SK-N-SH treated with all-trans-retinoic acid at 6 μM for 48 hours (cell line): Measurements from ENCODE around the gene SPRR5.

Experiments used
- ATAC-seq: fragments of 200-7000 bp; cut with Tn5 transposase; 3 replicates; pipeline ENCODE4 v1.9.1; 2020; ENCODE audit warnings: mild to moderate bottlenecking, moderate library complexity
- ARNTL ChIP-seq: fragments of 450-650 bp; formaldehyde crosslinking; IDR thresholded peaks from 2 replicates; pipeline ENCODE4 v1.5.0; 2020; ENCODE audit warnings: low read depth, mild to moderate bottlenecking, moderate library complexity, borderline replicate concordance
- CREB5 ChIP-seq: fragments of 250-450 bp; sonication (Bioruptor Pico); IDR thresholded peaks from 2 replicates; pipeline ENCODE4 v1.5.1; 2020; ENCODE audit warnings: low read depth, mild to moderate bottlenecking, moderate library complexity
- CSDC2 ChIP-seq: fragments of 250-450 bp; sonication (Bioruptor Pico); IDR thresholded peaks from 2 replicates; pipeline ENCODE4 v1.5.0; 2020; ENCODE audit warnings: mild to moderate bottlenecking, moderate library complexity
- CSRNP3 ChIP-seq: fragments of 250-450 bp; sonication (Bioruptor Pico); IDR thresholded peaks from 2 replicates; pipeline ENCODE4 v1.5.1; 2021; ENCODE audit warnings: mild to moderate bottlenecking, moderate library complexity
- GLIS3 ChIP-seq: fragments of 250-450 bp; sonication (Bioruptor Pico); IDR thresholded peaks from 2 replicates; pipeline ENCODE4 v1.5.0; 2020; ENCODE audit warnings: mild to moderate bottlenecking, moderate library complexity
- ISL1 ChIP-seq: fragments of 250-450 bp; sonication (Bioruptor Pico); IDR thresholded peaks from 2 replicates; pipeline ENCODE4 v2.1.2; 2022; ENCODE audit warnings: mild to moderate bottlenecking, moderate library complexity
- OSR1 ChIP-seq: fragments of 250-450 bp; sonication (Bioruptor Pico); IDR thresholded peaks from 2 replicates; pipeline ENCODE4 v1.8.0; 2022; ENCODE audit warnings: moderate library complexity, mild to moderate bottlenecking, inconsistent platforms
- PATZ1 ChIP-seq: fragments of 250-450 bp; sonication (Bioruptor Pico); IDR thresholded peaks from 2 replicates; pipeline ENCODE4 v1.8.0; 2020; ENCODE audit warnings: mild to moderate bottlenecking, moderate library complexity, borderline replicate concordance
- POU6F1 ChIP-seq: fragments of 250-450 bp; sonication (Bioruptor Pico); IDR thresholded peaks from 2 replicates; pipeline ENCODE4 v1.8.0; 2021; ENCODE audit warnings: low read depth, mild to moderate bottlenecking, moderate library complexity, borderline replicate concordance
- PPARA ChIP-seq: fragments of 250-450 bp; sonication (Bioruptor Pico); IDR thresholded peaks from 2 replicates; pipeline ENCODE4 v1.5.0; 2020; ENCODE audit warnings: mild to moderate bottlenecking, borderline replicate concordance
- RARB ChIP-seq: fragments of 250-450 bp; sonication (Bioruptor Pico); IDR thresholded peaks from 2 replicates; pipeline ENCODE4 v1.8.0; 2021; ENCODE audit warnings: mild to moderate bottlenecking, moderate library complexity
- SNAI2 ChIP-seq: fragments of 250-450 bp; sonication (Bioruptor Pico); IDR thresholded peaks from 2 replicates; pipeline ENCODE4 v1.5.0; 2020; ENCODE audit warnings: mild to moderate bottlenecking, moderate library complexity
- TSHZ2 ChIP-seq: fragments of 250-450 bp; sonication (Bioruptor Pico); IDR thresholded peaks from 2 replicates; pipeline ENCODE4 v1.5.0; 2020; ENCODE audit warnings: mild to moderate bottlenecking, moderate library complexity
- ZC3H10 ChIP-seq: fragments of 250-450 bp; sonication (Bioruptor Pico); IDR thresholded peaks from 2 replicates; pipeline ENCODE4 v1.5.1; 2021; ENCODE audit warnings: mild to moderate bottlenecking, moderate library complexity
- ZFP3 ChIP-seq: fragments of 250-450 bp; sonication (Bioruptor Pico); IDR thresholded peaks from 2 replicates; pipeline ENCODE4 v1.5.0; 2020; ENCODE audit warnings: mild to moderate bottlenecking, moderate library complexity
- ZFP30 ChIP-seq: fragments of 450-650 bp; formaldehyde crosslinking; IDR thresholded peaks from 2 replicates; pipeline ENCODE4 v1.5.0; 2022; ENCODE audit warnings: mild to moderate bottlenecking, moderate library complexity
- ZNF565 ChIP-seq: fragments of 450-650 bp; formaldehyde crosslinking; conservative IDR thresholded peaks from 2 replicates; pipeline ENCODE4 v1.5.0; 2020; ENCODE audit warnings: low read depth, mild to moderate bottlenecking, moderate library complexity
- ZNF8 ChIP-seq: fragments of 450-650 bp; formaldehyde crosslinking; IDR thresholded peaks from 2 replicates; pipeline ENCODE4 v1.5.0; 2020; ENCODE audit warnings: mild to moderate bottlenecking, moderate library complexity

Gene SPRR5

GRCh38 chr1:152924191-152924590 is 22.8 kb upstream of the SPRR5 start (continued):
- TF ChIP-seq TSHZ2 (CRISPR knock-in tag) (no peak), ZNF565 (CRISPR knock-in tag) (no peak), RARB (no peak), CSDC2 (CRISPR knock-in tag) (no peak), GLIS3 (CRISPR knock-in tag) (no peak), ZFP3 (CRISPR knock-in tag) (no peak), ZFP30 (CRISPR knock-in tag) (no peak)

GRCh38 chr1:152926091-152926490 is 20.9 kb upstream of the SPRR5 start:
- TF ChIP-seq ZNF8 (no peak), POU6F1 (CRISPR knock-in tag) (no peak), TSHZ2 (CRISPR knock-in tag) (no peak), OSR1 (CRISPR knock-in tag) (no peak), RARB (no peak), PATZ1 (no peak), CSRNP3 (CRISPR knock-in tag) (no peak), ZC3H10 (CRISPR knock-in tag) (no peak)
- ATAC-seq = peak; percentile 98

GRCh38 chr1:152928671-152929070 is 18.3 kb upstream of the SPRR5 start:
- ATAC-seq = no peak
- no peak for TF ChIP-seq SNAI2
- TF ChIP-seq ZNF565 (CRISPR knock-in tag) = no peak
- no peak for TF ChIP-seq PPARA (CRISPR knock-in tag)
- no peak for TF ChIP-seq OSR1 (CRISPR knock-in tag)
- no peak for TF ChIP-seq ZFP30 (CRISPR knock-in tag)
- no peak for TF ChIP-seq ZC3H10 (CRISPR knock-in tag)
- no peak for TF ChIP-seq CREB5 (CRISPR knock-in tag)
- no peak for TF ChIP-seq ZFP3 (CRISPR knock-in tag)
- TF ChIP-seq CSRNP3 (CRISPR knock-in tag) = no peak
- no peak for TF ChIP-seq ISL1 (CRISPR knock-in tag)
- no peak for TF ChIP-seq CSDC2 (CRISPR knock-in tag)
- no peak for TF ChIP-seq ARNTL (CRISPR knock-in tag)
- no peak for TF ChIP-seq PATZ1
- TF ChIP-seq ZNF8 = no peak
